Measurements from ENCODE around the gene SSH2. TPM values are rescaled to one million over a fixed set of nuclear protein-coding genes. Genes with fewer than 3 reads are reported as not detected.

The SSH2 gene
- total RNA-seq (21.3 TPM), polyA plus RNA-seq (ENCODE audit: insufficient read depth in 1 of 8, insufficient read length in 8 of 8, low replicate concordance in 1 of 8) (10 to 100 TPM; 14.7 to 27.4 (median 20.6) TPM)
- long read RNA-seq, donor 1 = 0 reads
- long read RNA-seq, donor 2 = 0 reads
- long read RNA-seq, donor 3, transcript SSH2-211 (2 exons, 570 nt) = major isoform, 7 of 7 reads
- long read RNA-seq, donor 3, partial matches to known transcripts = 0 of 7 reads
- long read RNA-seq, donor 3, other reads (novel, unspliced or antisense) = 0 of 7 reads
- long read RNA-seq, donor 4, partial matches to known transcripts = 0 of 3 reads
- long read RNA-seq, donor 4, other reads (novel, unspliced or antisense) = 0 of 3 reads
- long read RNA-seq, donor 5, full-length matches to known transcripts = 11 of 11 reads
- long read RNA-seq, donor 5, partial matches to known transcripts = 0 of 11 reads
- long read RNA-seq, donor 5, other reads (novel, unspliced or antisense) = 0 of 11 reads
- long read RNA-seq, donor 6, transcript SSH2-211 (2 exons, 570 nt) = major isoform, 7 of 8 reads
- long read RNA-seq, donor 6, partial matches to known transcripts = 0 of 8 reads
- long read RNA-seq, donor 6, other reads (novel, unspliced or antisense) = 0 of 8 reads
- long read RNA-seq, donor 7, transcript SSH2-211 (2 exons, 570 nt) = major isoform, 7 of 7 reads
- long read RNA-seq, donor 7, partial matches to known transcripts = 0 of 7 reads
- long read RNA-seq, donor 7, other reads (novel, unspliced or antisense) = 0 of 7 reads
- long read RNA-seq, donor 8, full-length matches to known transcripts = 3 of 3 reads
- long read RNA-seq, donor 8, partial matches to known transcripts = 0 of 3 reads
- long read RNA-seq, donor 8, other reads (novel, unspliced or antisense) = 0 of 3 reads
- long read RNA-seq, donor 9, partial matches to known transcripts = 0 of 1 reads
- long read RNA-seq, donor 9, other reads (novel, unspliced or antisense) = 0 of 1 reads
- long read RNA-seq, donor 10, transcript SSH2-211 (2 exons, 570 nt) = major isoform, 11 of 12 reads
- long read RNA-seq, donor 10, partial matches to known transcripts = 0 of 12 reads
- long read RNA-seq, donor 10, other reads (novel, unspliced or antisense) = 0 of 12 reads
- long read RNA-seq, donor 11, transcript SSH2-211 (2 exons, 570 nt) = major isoform, 5 of 5 reads
- long read RNA-seq, donor 11, partial matches to known transcripts = 0 of 5 reads
- long read RNA-seq, donor 11, other reads (novel, unspliced or antisense) = 0 of 5 reads

GRCh38 chr17:29929533-29930408, at the start of gene SSH2:
Gene SSH2 (minus strand): TSS chr17:29930228. CDS start chr17:29930000, 228 bp downstream.
- DNase-seq = peak; percentile 91
- peak within 1 kb of the TSS; percentile 93 for H3K27ac ChIP-seq (ENCODE audit: low read length)
- peaks cover 6% of the 10 kb centered on the region for H3K4me1 ChIP-seq (ENCODE audit: control insufficient read depth, insufficient read depth, low read length)
- peak within 1 kb of the TSS; percentile 92 for H3K4me3 ChIP-seq (ENCODE audit: low read length)
- no peaks in the 10 kb centered on the region for H3K36me3 ChIP-seq (ENCODE audit: control insufficient read depth, insufficient read depth, low read length)
- no peaks in the 10 kb centered on the region for H3K9me3 ChIP-seq (replicated peaks; ENCODE audit: control insufficient read depth, low read depth, low read length)
- H3K27me3 ChIP-seq (ENCODE audit: control insufficient read depth, insufficient read depth, low read length) = no peaks in the 10 kb centered on the region
- under 1% methylated on average over 66 of the region's 71 CpGs for WGBS (ENCODE audit: insufficient coverage)

GRCh38 chr17:29977836-29978235, 47.8 kb upstream of the SSH2 start:
- Histone ChIP-seq H3K27me3 (ENCODE audit: control insufficient read depth, insufficient read depth, low read length) (no peaks in the 10 kb centered on the region), H3K4me3 (ENCODE audit: low read length) (no peak overlapping the region), H3K4me1 (ENCODE audit: control insufficient read depth, insufficient read depth, low read length) (no peaks in the 10 kb centered on the region), H3K27ac (ENCODE audit: low read length) (no peak overlapping the region), H3K9me3 (replicated peaks; ENCODE audit: control insufficient read depth, low read depth, low read length) (no peaks in the 10 kb centered on the region), H3K36me3 (ENCODE audit: control insufficient read depth, insufficient read depth, low read length) (no peaks in the 10 kb centered on the region)
- WGBS (ENCODE audit: insufficient coverage) = no CpG with 5 or more reads among the region's 1 CpG
- DNase-seq = peak; percentile 45

GRCh38 chr17:29973005-29973404, 43.0 kb upstream of the SSH2 start:
- no peaks in the 10 kb centered on the region for H3K36me3 ChIP-seq (ENCODE audit: control insufficient read depth, insufficient read depth, low read length)
- no peaks in the 10 kb centered on the region for H3K27me3 ChIP-seq (ENCODE audit: control insufficient read depth, insufficient read depth, low read length)
- no peak for DNase-seq
- H3K4me1 ChIP-seq (ENCODE audit: control insufficient read depth, insufficient read depth, low read length) = no peaks in the 10 kb centered on the region
- H3K27ac ChIP-seq (ENCODE audit: low read length) = no peak overlapping the region
- WGBS (ENCODE audit: insufficient coverage) = 100% methylated on average over 1 of the region's 3 CpGs
- H3K9me3 ChIP-seq (replicated peaks; ENCODE audit: control insufficient read depth, low read depth, low read length) = no peaks in the 10 kb centered on the region
- H3K4me3 ChIP-seq (ENCODE audit: low read length) = no peak overlapping the region

GRCh38 chr17:29972277-29972676, 42.2 kb upstream of the SSH2 start:
- Histone ChIP-seq H3K4me3 (ENCODE audit: low read length) (no peak overlapping the region), H3K36me3 (ENCODE audit: control insufficient read depth, insufficient read depth, low read length) (no peaks in the 10 kb centered on the region), H3K9me3 (replicated peaks; ENCODE audit: control insufficient read depth, low read depth, low read length) (no peaks in the 10 kb centered on the region), H3K4me1 (ENCODE audit: control insufficient read depth, insufficient read depth, low read length) (no peaks in the 10 kb centered on the region), H3K27me3 (ENCODE audit: control insufficient read depth, insufficient read depth, low read length) (no peaks in the 10 kb centered on the region), H3K27ac (ENCODE audit: low read length) (no peak overlapping the region)
- no peak for DNase-seq
- WGBS (ENCODE audit: insufficient coverage) = 98% methylated on average over 13 of the region's 18 CpGs

- no peak overlapping the region for H3K27ac ChIP-seq (ENCODE audit: low read length)
- peaks cover 2% of the 10 kb centered on the region for H3K9me3 ChIP-seq (replicated peaks; ENCODE audit: control insufficient read depth, low read depth, low read length)
- no CpG with 5 or more reads among the region's 5 CpGs for WGBS (ENCODE audit: insufficient coverage)
- DNase-seq = no peak
- H3K4me1 ChIP-seq (ENCODE audit: control insufficient read depth, insufficient read depth, low read length) = no peaks in the 10 kb centered on the region
- H3K4me3 ChIP-seq (ENCODE audit: low read length) = no peak overlapping the region
- no peaks in the 10 kb centered on the region for H3K36me3 ChIP-seq (ENCODE audit: control insufficient read depth, insufficient read depth, low read length)
- no peaks in the 10 kb centered on the region for H3K27me3 ChIP-seq (ENCODE audit: control insufficient read depth, insufficient read depth, low read length)
These were observed 38.2 kb upstream of the SSH2 start for GRCh38 chr17:29968271-29968670.

- Histone ChIP-seq H3K27ac (ENCODE audit: low read length) (no peak overlapping the region), H3K36me3 (ENCODE audit: control insufficient read depth, insufficient read depth, low read length) (no peaks in the 10 kb centered on the region), H3K4me3 (ENCODE audit: low read length) (no peak overlapping the region), H3K27me3 (ENCODE audit: control insufficient read depth, insufficient read depth, low read length) (no peaks in the 10 kb centered on the region), H3K9me3 (replicated peaks; ENCODE audit: control insufficient read depth, low read depth, low read length) (peaks cover 5% of the 10 kb centered on the region), H3K4me1 (ENCODE audit: control insufficient read depth, insufficient read depth, low read length) (no peaks in the 10 kb centered on the region)
- no peak for DNase-seq
- WGBS (ENCODE audit: insufficient coverage) = no CpG with 5 or more reads among the region's 2 CpGs
These were observed 32.6 kb upstream of the SSH2 start for GRCh38 chr17:29962656-29963055.

GRCh38 chr17:29959658-29960337, 29.8 kb upstream of the SSH2 start:
- no CpG with 5 or more reads among the region's 4 CpGs for WGBS (ENCODE audit: insufficient coverage)
- DNase-seq = no peak
- Histone ChIP-seq H3K27ac (ENCODE audit: low read length) (no peak overlapping the region), H3K4me1 (ENCODE audit: control insufficient read depth, insufficient read depth, low read length) (no peaks in the 10 kb centered on the region), H3K27me3 (ENCODE audit: control insufficient read depth, insufficient read depth, low read length) (no peaks in the 10 kb centered on the region), H3K9me3 (replicated peaks; ENCODE audit: control insufficient read depth, low read depth, low read length) (peaks cover 5% of the 10 kb centered on the region), H3K36me3 (ENCODE audit: control insufficient read depth, insufficient read depth, low read length) (no peaks in the 10 kb centered on the region), H3K4me3 (ENCODE audit: low read length) (no peak overlapping the region)

- H3K9me3 ChIP-seq (replicated peaks; ENCODE audit: control insufficient read depth, low read depth, low read length) = peaks cover 10% of the 10 kb centered on the region
- no peak overlapping the region for H3K4me3 ChIP-seq (ENCODE audit: low read length)
- H3K4me1 ChIP-seq (ENCODE audit: control insufficient read depth, insufficient read depth, low read length) = no peaks in the 10 kb centered on the region
- no peak overlapping the region for H3K27ac ChIP-seq (ENCODE audit: low read length)
- DNase-seq = no peak
- no peaks in the 10 kb centered on the region for H3K27me3 ChIP-seq (ENCODE audit: control insufficient read depth, insufficient read depth, low read length)
- H3K36me3 ChIP-seq (ENCODE audit: control insufficient read depth, insufficient read depth, low read length) = no peaks in the 10 kb centered on the region
- WGBS (ENCODE audit: insufficient coverage) = 78% methylated on average over 3 of the region's 4 CpGs
These were observed 29.1 kb upstream of the SSH2 start for GRCh38 chr17:29958947-29959657.

All from muscle of leg (tissue), 16 donors.